Neuronal stem cell (in vitro differentiated cells): Measurements from ENCODE around the gene FMO4.

Experiments used
- DNase-seq: peaks from one replicate; pipeline ENCODE4 v3.0.0-alpha.2; 2013; ENCODE audit warnings: low spot score
- H2AFZ ChIP-seq: one replicate; pipeline ENCODE4 v1.6.1; 2013; ENCODE audit warnings: mild to moderate bottlenecking, low read length, inconsistent platforms
- H2AK5ac ChIP-seq: 2 replicates; pipeline ENCODE4 v1.6.1; 2013; ENCODE audit warnings: low read depth, mild to moderate bottlenecking, inconsistent platforms, low read length, moderate library complexity, mixed read lengths
- H2BK120ac ChIP-seq: 2 replicates; pipeline ENCODE4 v1.6.1; 2013; ENCODE audit warnings: low read depth, mild to moderate bottlenecking, inconsistent platforms, low read length, moderate library complexity, mixed read lengths
- H2BK12ac ChIP-seq: one replicate; pipeline ENCODE4 v1.6.1; 2013; ENCODE audit warnings: low read length, inconsistent platforms
- H2BK15ac ChIP-seq: 2 replicates; pipeline ENCODE4 v1.6.1; 2013; ENCODE audit warnings: mild to moderate bottlenecking, low read length, inconsistent platforms, mixed read lengths
- H2BK5ac ChIP-seq: one replicate; pipeline ENCODE4 v1.6.1; 2013; ENCODE audit warnings: inconsistent platforms, mild to moderate bottlenecking, low read length, moderate library complexity
- H3K14ac ChIP-seq: one replicate; pipeline ENCODE4 v1.6.1; 2013; ENCODE audit warnings: low read length, inconsistent platforms
- H3K18ac ChIP-seq: 2 replicates; pipeline ENCODE4 v1.6.1; 2013; ENCODE audit warnings: low read length, inconsistent platforms
- H3K23ac ChIP-seq: 2 replicates; pipeline ENCODE4 v1.6.1; 2013; ENCODE audit warnings: low read depth, mild to moderate bottlenecking, mixed read lengths, low read length, inconsistent platforms; ENCODE audit not compliant: poor library complexity
- H3K27ac ChIP-seq: replicated peaks from 3 replicates; pipeline ENCODE4 v1.5.1; 2013; ENCODE audit warnings: low read length, inconsistent platforms
- H3K27me3 ChIP-seq, 3 experiments: 2 replicates each; pipeline ENCODE4 v1.6.1; 2013; ENCODE audit warnings: low read length in 3 of 3, mild to moderate bottlenecking in 2 of 3, inconsistent platforms in 1 of 3, low read depth in 1 of 3, mixed read lengths in 1 of 3, moderate library complexity in 1 of 3; ENCODE audit not compliant: control insufficient read depth in 3 of 3, insufficient read depth in 3 of 3
- H3K36me3 ChIP-seq, 2 donors: replicated peaks in 1 of 2; 2 replicates each; pipeline ENCODE4 v1.6.1; 2013; ENCODE audit warnings: low read length in 2 of 2; ENCODE audit not compliant: control insufficient read depth in 2 of 2, insufficient read depth in 2 of 2
- H3K4ac ChIP-seq: 2 replicates; pipeline ENCODE4 v1.6.1; 2013; ENCODE audit warnings: inconsistent platforms, mild to moderate bottlenecking, low read length, moderate library complexity
- H3K4me1 ChIP-seq, 2 donors: 1 replicate in 1 of 2; 2 replicates in 1 of 2; pipeline ENCODE4 v1.6.1; 2013; ENCODE audit warnings: low read length in 2 of 2, low read depth in 1 of 2; ENCODE audit not compliant: control insufficient read depth in 2 of 2, insufficient read depth in 1 of 2
- H3K4me2 ChIP-seq: one replicate; pipeline ENCODE4 v1.6.1; 2013; ENCODE audit warnings: mild to moderate bottlenecking, low read length, inconsistent platforms; ENCODE audit not compliant: insufficient read depth, poor library complexity, severe bottlenecking
- H3K4me3 ChIP-seq, 2 donors: 2 replicates each; pipeline ENCODE4 v1.5.1; 2013; ENCODE audit warnings: low read length in 2 of 2, mild to moderate bottlenecking in 2 of 2, inconsistent platforms in 1 of 2, moderate library complexity in 1 of 2
- H3K79me1 ChIP-seq: one replicate; pipeline ENCODE4 v1.6.1; 2013; ENCODE audit warnings: low read depth, mild to moderate bottlenecking, inconsistent platforms, low read length, moderate library complexity
- H3K9ac ChIP-seq: one replicate; pipeline ENCODE4 v1.6.1; 2013; ENCODE audit warnings: mild to moderate bottlenecking, low read depth, low read length, inconsistent platforms; ENCODE audit not compliant: poor library complexity
- H3K9me3 ChIP-seq, 2 donors: replicated peaks in 1 of 2; 2 replicates each; pipeline versions ENCODE3 to v1.6.1; 2013; ENCODE audit warnings: low read length in 2 of 2, mild to moderate bottlenecking in 2 of 2, inconsistent platforms in 1 of 2, low read depth in 1 of 2, mixed read lengths in 1 of 2, moderate library complexity in 1 of 2; ENCODE audit not compliant: control insufficient read depth in 2 of 2, insufficient read depth in 1 of 2
- H4K8ac ChIP-seq: one replicate; pipeline ENCODE4 v1.6.1; 2013; ENCODE audit warnings: low read depth, mild to moderate bottlenecking, inconsistent platforms, low read length, moderate library complexity
- H4K91ac ChIP-seq: one replicate; pipeline ENCODE4 v1.6.1; 2013; ENCODE audit warnings: low read length, low read depth, mild to moderate bottlenecking, inconsistent platforms; ENCODE audit not compliant: poor library complexity
- WGBS, 2 donors: extraction: QIAGEN DNeasy Blood & Tissue Kit; methylation state at CpG; one replicate each; pipeline ENCODE4 v1.1.7; 2013; ENCODE audit warnings: missing lambda C conversion rate in 2 of 2, mixed read lengths in 1 of 2; ENCODE audit not compliant: insufficient read length in 2 of 2, insufficient replicate concordance in 1 of 2; ENCODE audit errors: extremely low coverage in 2 of 2; 5-methylcytosine and 5-hydroxymethylcytosine counted together

FMO4 gene

GRCh38 chr1:171313319-171313834 is 606 bp upstream of the FMO4 start:
- Histone ChIP-seq H2BK12ac (no peak overlapping the region), H3K9ac (no peak overlapping the region), H3K18ac (no peak overlapping the region), H2BK15ac (no peak overlapping the region), H4K8ac (no peak overlapping the region), H3K4me1 (peaks cover 0 to 3% of the 10 kb centered on the region in 2 donors), H3K4me2 (no peak overlapping the region), H3K14ac (no peak overlapping the region), H2AK5ac (no peak overlapping the region), H2AFZ (peak overlapping the region; percentile 81), H2BK5ac (no peak overlapping the region), H3K36me3 (no peaks in the 10 kb centered on the region), H2BK120ac (no peak overlapping the region), H3K9me3 (no peaks in the 10 kb centered on the region), H3K27ac (no peak overlapping the region), H3K4me3 (no peak overlapping the region), H3K4ac (no peak overlapping the region), H3K79me1 (no peaks in the 10 kb centered on the region), H3K23ac (no peak overlapping the region), H4K91ac (no peak overlapping the region), H3K27me3 (no peaks in the 10 kb centered on the region)
- no peak for DNase-seq
- no CpG with 5 or more reads among the region's 1 CpG for WGBS, 2 donors

GRCh38 chr1:171329251-171329650 is 15.3 kb downstream of the FMO4 start:
- no peak overlapping the region for H2AK5ac ChIP-seq
- H3K36me3 ChIP-seq: no peaks in the 10 kb centered on the region
- H3K4ac ChIP-seq: no peak overlapping the region
- H3K27me3 ChIP-seq: no peaks in the 10 kb centered on the region
- no peak overlapping the region for H4K8ac ChIP-seq
- DNase-seq: no peak
- no peak overlapping the region for H2BK12ac ChIP-seq
- no peak overlapping the region for H3K27ac ChIP-seq
- H3K9ac ChIP-seq: no peak overlapping the region
- no peak overlapping the region for H3K14ac ChIP-seq
- no peak overlapping the region for H3K4me2 ChIP-seq
- no peaks in the 10 kb centered on the region for H3K9me3 ChIP-seq
- no peak overlapping the region for H2AFZ ChIP-seq
- H3K23ac ChIP-seq: no peak overlapping the region
- H2BK15ac ChIP-seq: no peak overlapping the region
- no peak overlapping the region for H2BK120ac ChIP-seq
- H3K79me1 ChIP-seq: no peaks in the 10 kb centered on the region
- no CpG with 5 or more reads among the region's 7 CpGs for WGBS, 2 donors
- H2BK5ac ChIP-seq: no peak overlapping the region
- H3K18ac ChIP-seq: no peak overlapping the region
- H4K91ac ChIP-seq: no peak overlapping the region
- H3K4me1 ChIP-seq: no peaks in the 10 kb centered on the region
- no peak overlapping the region for H3K4me3 ChIP-seq

GRCh38 chr1:171334024-171334640 is 20.1 kb downstream of the FMO4 start:
- no peak overlapping the region for H3K9ac ChIP-seq
- no peak overlapping the region for H3K4me2 ChIP-seq
- no peak overlapping the region for H3K14ac ChIP-seq
- no peak overlapping the region for H3K23ac ChIP-seq
- no CpG with 5 or more reads among the region's 1 CpG for WGBS, 2 donors
- no peaks in the 10 kb centered on the region for H3K36me3 ChIP-seq
- H3K27ac ChIP-seq: no peak overlapping the region
- no peak overlapping the region for H3K4ac ChIP-seq
- H4K91ac ChIP-seq: no peak overlapping the region
- no peaks in the 10 kb centered on the region for H3K4me1 ChIP-seq
- no peak overlapping the region for H3K4me3 ChIP-seq
- H2BK12ac ChIP-seq: no peak overlapping the region
- DNase-seq: no peak
- no peak overlapping the region for H2BK5ac ChIP-seq
- H3K27me3 ChIP-seq: no peaks in the 10 kb centered on the region
- H4K8ac ChIP-seq: no peak overlapping the region
- H3K9me3 ChIP-seq: no peaks in the 10 kb centered on the region
- no peak overlapping the region for H2AK5ac ChIP-seq
- no peak overlapping the region for H2BK15ac ChIP-seq
- H2AFZ ChIP-seq: no peak overlapping the region
- H2BK120ac ChIP-seq: no peak overlapping the region
- no peak overlapping the region for H3K18ac ChIP-seq
- H3K79me1 ChIP-seq: no peaks in the 10 kb centered on the region

GRCh38 chr1:171335964-171336363 is 22.0 kb downstream of the FMO4 start:
- no CpG with 5 or more reads among the region's 1 CpG for WGBS, 2 donors

More at GRCh38 chr1:171335964-171336363, 22.0 kb downstream of the FMO4 start:
- Histone ChIP-seq H3K79me1 (no peaks in the 10 kb centered on the region), H3K23ac (no peak overlapping the region), H3K27ac (no peak overlapping the region), H3K36me3 (no peaks in the 10 kb centered on the region), H4K91ac (no peak overlapping the region), H3K4ac (no peak overlapping the region), H3K4me2 (no peak overlapping the region), H3K14ac (no peak overlapping the region), H3K4me3 (no peak overlapping the region), H2BK5ac (no peak overlapping the region), H2AFZ (no peak overlapping the region), H4K8ac (no peak overlapping the region), H3K18ac (no peak overlapping the region), H3K27me3 (no peaks in the 10 kb centered on the region), H3K9me3 (no peaks in the 10 kb centered on the region), H2BK15ac (no peak overlapping the region), H2BK120ac (no peak overlapping the region), H2BK12ac (no peak overlapping the region), H3K9ac (no peak overlapping the region), H3K4me1 (no peaks in the 10 kb centered on the region), H2AK5ac (no peak overlapping the region)
- DNase-seq: no peak
